ENCODE data around the gene CYB5R2.

The CYB5R2 gene

GRCh38 chr11:7677796-7678201 lies 4.5 kb upstream of the CYB5R2 start:
- H3K4me3 ChIP-seq (ENCODE audit: low read depth, low read length): no peak overlapping the region
- no peak for TF ChIP-seq CTCF (IDR thresholded peaks at IDR 0.05; ENCODE audit: borderline replicate concordance, insufficient read depth, low read depth, low read length)

- H3K4me3 ChIP-seq (ENCODE audit: low read depth, low read length): no peak overlapping the region
Observed at GRCh38 chr11:7677071-7677470, 3.8 kb upstream of the CYB5R2 start.

GRCh38 chr11:7675631-7676030 lies 2.3 kb upstream of the CYB5R2 start:
- H3K4me3 ChIP-seq (ENCODE audit: low read depth, low read length): no peak overlapping the region
- no peak for TF ChIP-seq CTCF (IDR thresholded peaks at IDR 0.05; ENCODE audit: borderline replicate concordance, insufficient read depth, low read depth, low read length)

More at GRCh38 chr11:7677071-7677470, 3.8 kb upstream of the CYB5R2 start:
- no peak for TF ChIP-seq CTCF (IDR thresholded peaks at IDR 0.05; ENCODE audit: borderline replicate concordance, insufficient read depth, low read depth, low read length)

- no peak for TF ChIP-seq CTCF (IDR thresholded peaks at IDR 0.05; ENCODE audit: borderline replicate concordance, insufficient read depth, low read depth, low read length)
- peak overlapping the region; percentile 48 for H3K4me3 ChIP-seq (ENCODE audit: low read depth, low read length)
Observed at GRCh38 chr11:7673724-7674434, 579 bp upstream of the CYB5R2 start.

GRCh38 chr11:7672276-7672959 lies 882 bp downstream of the CYB5R2 start:
- TF ChIP-seq CTCF (IDR thresholded peaks at IDR 0.05; ENCODE audit: borderline replicate concordance, insufficient read depth, low read depth, low read length): no peak
- H3K4me3 ChIP-seq (ENCODE audit: low read depth, low read length): no peak overlapping the region

GRCh38 chr11:7671347-7672215 lies 1.7 kb downstream of the CYB5R2 start:
- H3K4me3 ChIP-seq (ENCODE audit: low read depth, low read length): no peak overlapping the region
- TF ChIP-seq CTCF (IDR thresholded peaks at IDR 0.05; ENCODE audit: borderline replicate concordance, insufficient read depth, low read depth, low read length): no peak
